Muscle of leg (tissue), 11 donors: ENCODE data around the gene LSM5. TPM values are rescaled to one million over a fixed set of nuclear protein-coding genes. Genes with fewer than 3 reads are reported as not detected.
"Not testable (repeated sequence)": the region's sequence is repeated elsewhere in the genome, so short reads cannot be mapped to it uniquely, and the experiment has no call there.

Source experiments
- DNase-seq: peaks from one replicate; pipeline ENCODE4 v3.0.0; 2013
- H3K27ac ChIP-seq: one replicate; pipeline ENCODE4 v1.5.1; 2013; ENCODE audit warnings: mild to moderate bottlenecking, low read length, control low read depth
- H3K27me3 ChIP-seq: one replicate; pipeline ENCODE4 v1.6.1; 2013; ENCODE audit warnings: low read length; ENCODE audit not compliant: control insufficient read depth, insufficient read depth
- H3K36me3 ChIP-seq: one replicate; pipeline ENCODE4 v1.6.1; 2013; ENCODE audit warnings: low read length; ENCODE audit not compliant: control insufficient read depth, insufficient read depth
- H3K4me1 ChIP-seq: one replicate; pipeline ENCODE4 v1.6.1; 2013; ENCODE audit warnings: low read length; ENCODE audit not compliant: control insufficient read depth, insufficient read depth
- H3K4me3 ChIP-seq: one replicate; pipeline ENCODE4 v1.5.1; 2013; ENCODE audit warnings: low read length, control low read depth
- H3K9me3 ChIP-seq: replicated peaks from 2 replicates; pipeline ENCODE4 v1.6.1; 2013; ENCODE audit warnings: low read depth, low read length; ENCODE audit not compliant: control insufficient read depth
- WGBS: methylation state at CpG from one replicate; pipeline ENCODE4 v1.1.5; 2013; ENCODE audit warnings: missing lambda C conversion rate; ENCODE audit not compliant: insufficient coverage; 5-methylcytosine and 5-hydroxymethylcytosine counted together
- polyA plus RNA-seq, 8 donors: library from polyadenylated mRNA; unstranded; fragments of 120-200 nt; gene quantifications; one replicate each; pipeline versions ENCODE4 v1.2.1 to v1.2.3, GENCODE V29; 2013; ENCODE audit warnings: inconsistent platforms in 1 of 8, low replicate concordance in 1 of 8; ENCODE audit not compliant: insufficient read length in 8 of 8, insufficient read depth in 1 of 8
- total RNA-seq: library from RNA; stranded (reverse); fragments of 120-200 nt; gene quantifications from one replicate; pipeline ENCODE4 v1.2.4, GENCODE V29; 2013

Gene LSM5
- total and polyA plus RNA-seq, 9 donors: 47.5 to 72.4 (median 55.4) TPM

GRCh38 chr7:32511791-32512190 lies 21.6 kb upstream of the LSM5 start:
- Histone ChIP-seq H3K9me3 (peaks cover 7% of the 10 kb centered on the region), H3K36me3 (no peaks in the 10 kb centered on the region), H3K4me1 (no peaks in the 10 kb centered on the region), H3K27ac (no peak overlapping the region), H3K27me3 (no peaks in the 10 kb centered on the region), H3K4me3 (no peak overlapping the region)
- DNase-seq: no peak
- 100% methylated on average over 3 of the region's 4 CpGs for WGBS

GRCh38 chr7:32507414-32507813 lies 17.2 kb upstream of the LSM5 start:
- H3K4me1 ChIP-seq: no peaks in the 10 kb centered on the region
- no peak for DNase-seq
- H3K27me3 ChIP-seq: no peaks in the 10 kb centered on the region
- H3K4me3 ChIP-seq: no peak overlapping the region
- 100% methylated on average over 1 of the region's 6 CpGs for WGBS
- H3K36me3 ChIP-seq: no peaks in the 10 kb centered on the region
- H3K27ac ChIP-seq: no peak overlapping the region
- H3K9me3 ChIP-seq: peaks cover 2% of the 10 kb centered on the region

- no CpG with 5 or more reads among the region's 5 CpGs for WGBS
- Histone ChIP-seq H3K27me3 (no peaks in the 10 kb centered on the region), H3K27ac (no peak overlapping the region), H3K36me3 (no peaks in the 10 kb centered on the region), H3K9me3 (peaks cover 2% of the 10 kb centered on the region), H3K4me3 (no peak overlapping the region), H3K4me1 (no peaks in the 10 kb centered on the region)
- DNase-seq: no peak
Measured at GRCh38 chr7:32506266-32507054, 16.3 kb upstream of the LSM5 start.

GRCh38 chr7:32502728-32503127 lies 12.5 kb upstream of the LSM5 start:
- Histone ChIP-seq H3K36me3 (no peaks in the 10 kb centered on the region), H3K4me3 (no peak overlapping the region), H3K9me3 (no peaks in the 10 kb centered on the region), H3K4me1 (no peaks in the 10 kb centered on the region), H3K27me3 (no peaks in the 10 kb centered on the region), H3K27ac (no peak overlapping the region)
- no CpG with 5 or more reads among the region's 4 CpGs for WGBS
- no peak for DNase-seq

- Histone ChIP-seq H3K27me3 (no peaks in the 10 kb centered on the region), H3K4me1 (peaks cover 3% of the 10 kb centered on the region), H3K27ac (no peak overlapping the region), H3K36me3 (no peaks in the 10 kb centered on the region), H3K9me3 (no peaks in the 10 kb centered on the region), H3K4me3 (no peak overlapping the region)
- WGBS: 83% methylated on average over 1 of the region's 1 CpG
- no peak for DNase-seq
Measured at GRCh38 chr7:32501522-32501921, 11.3 kb upstream of the LSM5 start.

- H3K36me3 ChIP-seq: no peaks in the 10 kb centered on the region
- peaks cover 3% of the 10 kb centered on the region for H3K4me1 ChIP-seq
- H3K27me3 ChIP-seq: no peaks in the 10 kb centered on the region
- no peaks in the 10 kb centered on the region for H3K9me3 ChIP-seq
- H3K27ac ChIP-seq: no peak overlapping the region
- H3K4me3 ChIP-seq: no peak overlapping the region
- no peak for DNase-seq
- no CpG with 5 or more reads among the region's 1 CpG for WGBS
Measured at GRCh38 chr7:32500922-32501341, 10.8 kb upstream of the LSM5 start.

- H3K27me3 ChIP-seq, H3K27ac ChIP-seq, H3K4me3 ChIP-seq, H3K4me1 ChIP-seq, H3K36me3 ChIP-seq, H3K9me3 ChIP-seq, DNase-seq: not testable (repeated sequence)
- WGBS: no CpG with 5 or more reads among the region's 1 CpG
Measured at GRCh38 chr7:32500216-32500615, 10.0 kb upstream of the LSM5 start.

- H3K27me3 ChIP-seq, H3K4me1 ChIP-seq: not testable (repeated sequence)
- no CpG with 5 or more reads among the region's 2 CpGs for WGBS
Measured at GRCh38 chr7:32499755-32500154, 9.6 kb upstream of the LSM5 start.

GRCh38 chr7:32496052-32496813 lies 6.1 kb upstream of the LSM5 start:
- H3K27me3 ChIP-seq: no peaks in the 10 kb centered on the region
- no peaks in the 10 kb centered on the region for H3K36me3 ChIP-seq
- H3K4me3 ChIP-seq: peak overlapping the region; percentile 99
- no peaks in the 10 kb centered on the region for H3K9me3 ChIP-seq
- peak overlapping the region; percentile 97 for H3K27ac ChIP-seq
- DNase-seq: peak; percentile 15
- peaks cover 3% of the 10 kb centered on the region for H3K4me1 ChIP-seq
- 0% methylated on average over 2 of the region's 10 CpGs for WGBS

More at GRCh38 chr7:32499755-32500154, 9.6 kb upstream of the LSM5 start:
- not testable (repeated sequence) for DNase-seq, H3K4me3 ChIP-seq, H3K36me3 ChIP-seq, H3K9me3 ChIP-seq, H3K27ac ChIP-seq

GRCh38 chr7:32495298-32496051 lies 5.3 kb upstream of the LSM5 start, which contains the start of gene AVL9:
AVL9 (plus strand) TSS chr7:32495489; CDS start chr7:32495710, 221 bp downstream.
- Histone ChIP-seq H3K9me3 (no peaks in the 10 kb centered on the region), H3K27ac (peak within 1 kb of the TSS; percentile 97), H3K27me3 (no peaks in the 10 kb centered on the region), H3K4me3 (peak within 1 kb of the TSS; percentile 99), H3K4me1 (peaks cover 3% of the 10 kb centered on the region), H3K36me3 (no peaks in the 10 kb centered on the region)
- WGBS: under 1% methylated on average over 47 of the region's 67 CpGs
- peak; percentile 99 for DNase-seq
